RWPE1 (cell line): ENCODE data around the gene MOSMO.
A peak's percentile ranks its signal among the peaks of the same experiment; 100 is the strongest.
"Not testable (repeated sequence)": the region's sequence is repeated elsewhere in the genome, so short reads cannot be mapped to it uniquely, and the experiment has no call there.

Experiments
- CTCF ChIA-PET: fragments of 350-600 bp; sonication (Branson Sonifier 250); formaldehyde crosslinking; extraction: SDS; loops from one replicate; lab custom pipeline; 2021; lab: Yijun Ruan, JAX
- POLR2A ChIA-PET: fragments of 400-600 bp; formaldehyde crosslinking; extraction: SDS; loops from one replicate; lab custom pipeline; 2020; ENCODE audit warnings: antibody characterized with exemption; ENCODE audit not compliant: low non-redundant PET; lab: Yijun Ruan, JAX
- DNase-seq: peaks from one replicate; pipeline ENCODE4 v3.0.0; 2012; ENCODE audit warnings: low spot score
- H3K27ac ChIP-seq: fragments of 450-650 bp; 2 replicates; pipeline ENCODE4 v1.5.1; 2017
- TF ChIP-seq, protein P1 (sequence below): fragments of 450-650 bp; conservative IDR thresholded peaks from 2 replicates; pipeline ENCODE4 v1.5.1; 2017; ENCODE audit warnings: low read depth, mild to moderate bottlenecking

Gene MOSMO

DNA sequence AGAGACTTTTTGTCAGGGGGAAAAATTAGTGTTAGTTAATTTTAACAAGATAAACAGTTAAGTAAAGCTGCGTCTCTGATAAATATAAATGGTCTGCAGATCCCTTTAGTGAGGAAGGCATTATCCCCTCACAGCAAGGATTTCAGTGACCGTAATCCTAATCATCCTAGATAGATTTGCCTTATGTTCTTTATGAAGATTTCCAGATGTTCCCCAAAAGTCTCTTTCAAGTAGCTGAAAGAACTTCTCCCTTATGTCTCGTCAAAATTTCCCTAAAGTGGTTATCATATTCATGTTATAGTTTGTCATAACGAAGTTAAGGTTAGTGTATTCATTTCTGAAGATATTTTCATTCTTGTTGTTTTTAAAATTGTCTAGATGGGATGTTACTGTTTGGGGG, 5.6 kb downstream of the MOSMO start:
- DNase-seq: no peak
- no peak overlapping the region for H3K27ac ChIP-seq
- TF ChIP-seq, protein P1, sequence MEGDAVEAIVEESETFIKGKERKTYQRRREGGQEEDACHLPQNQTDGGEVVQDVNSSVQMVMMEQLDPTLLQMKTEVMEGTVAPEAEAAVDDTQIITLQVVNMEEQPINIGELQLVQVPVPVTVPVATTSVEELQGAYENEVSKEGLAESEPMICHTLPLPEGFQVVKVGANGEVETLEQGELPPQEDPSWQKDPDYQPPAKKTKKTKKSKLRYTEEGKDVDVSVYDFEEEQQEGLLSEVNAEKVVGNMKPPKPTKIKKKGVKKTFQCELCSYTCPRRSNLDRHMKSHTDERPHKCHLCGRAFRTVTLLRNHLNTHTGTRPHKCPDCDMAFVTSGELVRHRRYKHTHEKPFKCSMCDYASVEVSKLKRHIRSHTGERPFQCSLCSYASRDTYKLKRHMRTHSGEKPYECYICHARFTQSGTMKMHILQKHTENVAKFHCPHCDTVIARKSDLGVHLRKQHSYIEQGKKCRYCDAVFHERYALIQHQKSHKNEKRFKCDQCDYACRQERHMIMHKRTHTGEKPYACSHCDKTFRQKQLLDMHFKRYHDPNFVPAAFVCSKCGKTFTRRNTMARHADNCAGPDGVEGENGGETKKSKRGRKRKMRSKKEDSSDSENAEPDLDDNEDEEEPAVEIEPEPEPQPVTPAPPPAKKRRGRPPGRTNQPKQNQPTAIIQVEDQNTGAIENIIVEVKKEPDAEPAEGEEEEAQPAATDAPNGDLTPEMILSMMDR: no peak
- CTCF ChIA-PET: interaction anchor here (0.5 kb wide), 1 partner anchor 1583 kb away, joined by 4 read pairs; the partner anchor contains the start of gene NDUFAB1
- POLR2A ChIA-PET: no interaction called here

DNA sequence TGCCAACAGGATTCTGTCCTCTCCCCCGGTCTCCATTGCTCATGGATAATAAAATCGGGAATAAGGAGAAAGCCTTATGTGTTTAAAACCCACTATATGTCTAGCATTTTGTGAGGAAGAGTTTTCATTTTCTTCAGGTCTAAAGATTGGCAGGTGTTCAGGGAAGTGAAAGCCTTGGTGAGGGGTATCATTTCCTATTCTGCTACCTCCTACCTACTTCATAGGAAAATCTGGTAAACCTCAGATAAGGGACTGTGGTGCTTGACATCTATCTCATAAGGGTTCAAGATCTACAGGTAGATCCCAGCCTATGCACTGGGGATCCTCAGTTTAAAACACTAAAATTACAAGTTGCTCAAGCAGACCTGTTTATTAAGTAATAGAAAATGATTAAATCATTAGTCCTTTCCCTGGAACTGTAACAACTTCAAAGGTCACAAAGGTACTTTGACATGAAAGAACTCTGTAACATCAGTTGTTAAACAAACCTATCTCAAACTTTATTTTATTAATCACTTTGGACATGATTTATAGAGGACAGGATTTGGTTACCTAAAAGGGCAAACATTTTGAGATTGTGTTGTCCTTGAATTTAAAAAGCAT, 6.5 kb downstream of the MOSMO start:
- TF ChIP-seq, protein P1: no peak
- ChIA-PET CTCF (no interaction called here), POLR2A (no interaction called here)
- H3K27ac ChIP-seq: no peak overlapping the region
- DNase-seq: no peak

DNA sequence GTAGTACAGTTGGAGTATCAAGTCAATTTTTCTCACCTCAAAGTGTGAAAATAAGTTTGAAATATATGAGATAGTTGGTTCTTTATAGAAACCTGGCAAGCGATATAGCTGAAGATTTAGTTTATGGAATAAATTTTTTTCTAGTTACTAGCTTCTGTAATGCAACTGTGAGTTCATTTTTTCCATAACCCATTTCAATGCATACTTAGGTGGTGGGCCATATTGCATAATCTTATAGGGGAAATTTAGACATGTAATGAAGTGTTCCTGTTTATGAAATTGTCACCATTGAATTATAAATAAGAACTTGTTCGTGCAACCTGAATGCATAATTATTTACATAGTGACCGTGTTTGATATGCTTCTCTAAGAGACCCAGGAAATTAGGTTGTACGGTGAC, 9.0 kb downstream of the MOSMO start:
- no peak for DNase-seq
- ChIA-PET CTCF (interaction anchor here (0.6 kb wide), 1 partner anchor 458 kb away, joined by 3 read pairs; no protein-coding TSS in a partner anchor), POLR2A (interaction anchor here (0.5 kb wide), 1 partner anchor 8 kb away, joined by 5 read pairs; no protein-coding TSS in a partner anchor)
- TF ChIP-seq, protein P1: no peak
- H3K27ac ChIP-seq: no peak overlapping the region

DNA sequence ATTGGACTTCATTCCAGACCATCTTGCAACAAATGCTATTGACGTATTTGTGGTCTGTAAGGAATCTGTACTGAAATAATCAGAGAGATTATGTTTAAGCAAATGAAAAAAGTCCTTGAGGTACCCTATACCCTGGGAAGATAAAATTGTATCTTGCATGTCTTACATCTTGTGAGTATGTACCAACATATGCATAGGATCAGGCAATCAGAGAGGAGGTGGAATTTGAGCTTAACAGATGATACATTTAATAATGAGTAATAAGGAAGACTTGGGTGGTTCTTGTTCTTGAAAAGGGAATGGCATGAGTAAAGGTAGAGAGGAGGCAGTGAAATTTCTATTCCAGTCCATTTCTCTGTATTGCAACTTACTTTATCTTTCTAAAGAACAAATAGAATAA, 10.6 kb downstream of the MOSMO start:
- ChIA-PET CTCF (no interaction called here), POLR2A (no interaction called here)
- TF ChIP-seq, protein P1: no peak

DNA sequence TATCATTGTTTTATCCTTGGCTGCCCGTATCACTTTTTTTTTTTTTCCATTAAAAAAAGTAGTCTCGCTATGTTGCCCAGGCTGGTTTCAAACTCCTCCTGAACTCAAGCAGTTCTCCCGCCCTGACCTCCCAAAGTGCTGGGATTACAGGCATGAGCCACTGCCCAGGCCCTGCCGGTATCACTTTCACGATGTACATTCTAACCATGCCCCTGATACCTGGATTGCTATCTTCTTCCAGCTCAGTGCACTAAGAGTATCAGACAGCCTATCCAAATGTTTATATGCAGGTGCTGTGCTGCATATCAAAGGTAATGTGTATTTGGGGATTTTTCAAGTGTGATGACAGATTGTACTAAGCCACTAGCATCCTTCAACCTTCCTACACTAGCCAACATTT, 14.2 kb downstream of the MOSMO start:
- H3K27ac ChIP-seq: no peak overlapping the region
- DNase-seq: no peak
- POLR2A ChIA-PET: no interaction called here
- CTCF ChIA-PET: no interaction called here
- TF ChIP-seq, protein P1: no peak

More for the DNA sequence above, 10.6 kb downstream of the MOSMO start:
- no peak overlapping the region for H3K27ac ChIP-seq
- peak; percentile 34 for DNase-seq

DNA sequence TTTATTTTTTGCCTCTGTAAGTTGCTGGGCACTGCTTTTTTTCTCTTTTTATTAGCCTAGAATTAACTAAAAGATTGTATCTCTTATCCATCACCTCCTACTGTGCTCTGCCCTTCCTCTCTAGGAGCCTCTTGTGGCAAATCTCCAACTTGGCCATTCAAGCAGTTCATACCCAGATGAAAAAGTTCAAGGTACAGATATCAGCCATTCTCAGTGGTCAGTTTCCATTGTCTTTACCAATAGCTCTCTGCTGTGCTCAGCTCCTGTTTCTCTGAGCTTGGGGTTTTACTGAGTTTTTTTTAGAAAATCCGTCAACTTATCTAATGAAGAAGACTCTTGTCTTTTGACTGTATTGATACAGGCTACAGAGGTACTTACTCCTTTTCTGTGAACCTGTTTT, 15.6 kb downstream of the MOSMO start:
- H3K27ac ChIP-seq: no peak overlapping the region
- ChIA-PET POLR2A (no interaction called here), CTCF (interaction anchor here (0.7 kb wide), 2 partner anchors 15 to 48 kb away, joined by 3 read pairs; no protein-coding TSS in a partner anchor)
- no peak for DNase-seq
- TF ChIP-seq, protein P1: no peak

DNA sequence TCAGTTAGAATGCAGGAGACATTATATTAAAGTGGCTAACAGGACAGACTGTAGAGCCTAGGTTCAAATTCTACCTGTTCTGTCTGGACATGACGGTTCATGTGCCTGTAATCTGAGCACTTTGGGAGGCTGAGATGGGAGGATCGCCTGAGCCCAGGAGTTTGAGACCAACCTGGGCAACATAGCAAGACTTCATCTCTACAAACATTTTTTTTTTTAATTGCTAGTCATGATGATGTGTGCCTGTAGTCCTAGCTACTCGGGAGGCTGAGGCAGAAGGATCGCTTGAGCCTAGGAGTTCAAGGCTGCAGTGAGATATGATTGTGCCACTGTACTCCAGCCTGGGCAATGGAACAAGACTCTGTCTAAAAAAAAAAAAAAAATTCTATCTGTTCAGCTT, 16.9 kb downstream of the MOSMO start:
- H3K27ac ChIP-seq, DNase-seq: not testable (repeated sequence)
- CTCF ChIA-PET: interaction anchor here (0.6 to 1.1 kb wide), 2 partner anchors 53 to 663 kb away, joined by 3 to 5 read pairs; no protein-coding TSS in a partner anchor
- POLR2A ChIA-PET: interaction anchor here (0.7 kb wide), 1 partner anchor 8 kb away, joined by 5 read pairs; no protein-coding TSS in a partner anchor
